Measurements from ENCODE around the gene VN1R5.
"Not testable (repeated sequence)": the region's sequence is repeated elsewhere in the genome, so short reads cannot be mapped to it uniquely, and the experiment has no call there.

VN1R5 gene

DNA sequence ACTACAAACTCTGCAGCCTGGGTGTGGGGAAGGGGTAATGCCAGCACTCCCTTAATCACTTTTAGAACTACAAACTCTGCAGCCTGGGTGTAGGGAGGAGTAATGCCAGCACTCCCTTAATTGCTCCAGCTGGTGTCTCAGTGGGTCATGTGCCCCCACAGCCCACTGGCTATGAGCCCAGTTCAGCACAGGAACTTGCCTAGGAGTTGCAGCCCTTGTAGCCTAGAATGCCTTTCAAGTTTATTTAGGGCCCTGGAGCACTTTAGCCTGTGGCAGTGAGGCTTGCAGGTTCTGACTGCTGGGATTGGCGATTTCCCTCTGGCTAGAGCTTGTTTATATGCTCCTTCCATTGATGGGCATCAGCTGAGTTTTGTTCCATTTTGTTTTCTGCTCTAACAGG lies 17.1 kb downstream of the VN1R5 start:
- no peak for DNase-seq (ENCODE audit: low spot score)

DNA sequence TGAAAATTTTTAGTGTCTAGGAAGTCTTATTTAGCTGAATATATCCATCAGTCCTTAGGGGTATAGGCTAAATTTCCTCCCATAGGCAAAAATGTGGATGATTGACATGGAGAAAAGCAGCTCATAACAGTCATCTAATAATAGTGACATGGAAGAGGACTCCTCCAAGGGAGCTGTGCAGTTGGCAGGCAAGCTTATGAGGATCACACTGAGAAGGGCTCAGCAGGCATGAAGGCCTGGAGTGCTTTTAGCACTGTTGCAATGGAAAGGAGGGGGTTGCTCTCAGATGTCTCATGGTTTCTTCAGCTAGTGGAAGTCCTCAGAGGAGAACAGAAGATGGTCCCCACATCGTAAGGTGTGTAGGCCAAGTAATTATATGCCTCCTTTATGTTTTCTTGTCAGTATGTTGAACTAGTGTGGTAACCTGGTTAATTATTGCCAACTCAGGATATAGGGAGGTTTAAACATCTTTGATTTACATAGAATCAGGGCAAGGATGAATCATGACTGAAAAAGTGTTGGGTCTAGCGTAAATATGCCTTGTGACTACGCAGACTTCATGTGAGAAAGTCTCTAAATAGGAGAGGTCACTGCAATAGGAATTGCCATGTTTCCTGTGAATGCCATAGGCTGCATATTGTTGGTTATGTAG lies 18.9 kb downstream of the VN1R5 start:
- DNase-seq (ENCODE audit: low spot score): no peak

DNA sequence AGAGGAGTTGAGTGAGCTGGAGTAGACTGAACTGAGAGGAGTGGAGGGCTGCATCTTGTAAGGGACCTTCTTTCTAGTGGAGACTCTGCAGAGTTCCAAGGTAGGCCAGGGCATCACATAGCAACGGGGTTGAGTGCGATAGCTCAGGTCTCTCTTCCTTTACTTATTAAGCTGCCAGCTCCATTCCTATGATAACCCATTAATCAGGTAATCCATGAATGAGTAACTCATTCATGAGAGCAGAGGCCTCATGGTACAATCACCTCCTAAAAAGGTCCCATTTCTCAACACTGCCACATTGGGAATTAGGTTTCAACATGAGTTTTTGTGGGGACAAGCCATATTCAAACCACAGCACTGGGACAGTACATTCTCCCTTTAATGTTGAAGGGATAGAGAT lies 21.3 kb downstream of the VN1R5 start:
- DNase-seq (ENCODE audit: low spot score): no peak

DNA sequence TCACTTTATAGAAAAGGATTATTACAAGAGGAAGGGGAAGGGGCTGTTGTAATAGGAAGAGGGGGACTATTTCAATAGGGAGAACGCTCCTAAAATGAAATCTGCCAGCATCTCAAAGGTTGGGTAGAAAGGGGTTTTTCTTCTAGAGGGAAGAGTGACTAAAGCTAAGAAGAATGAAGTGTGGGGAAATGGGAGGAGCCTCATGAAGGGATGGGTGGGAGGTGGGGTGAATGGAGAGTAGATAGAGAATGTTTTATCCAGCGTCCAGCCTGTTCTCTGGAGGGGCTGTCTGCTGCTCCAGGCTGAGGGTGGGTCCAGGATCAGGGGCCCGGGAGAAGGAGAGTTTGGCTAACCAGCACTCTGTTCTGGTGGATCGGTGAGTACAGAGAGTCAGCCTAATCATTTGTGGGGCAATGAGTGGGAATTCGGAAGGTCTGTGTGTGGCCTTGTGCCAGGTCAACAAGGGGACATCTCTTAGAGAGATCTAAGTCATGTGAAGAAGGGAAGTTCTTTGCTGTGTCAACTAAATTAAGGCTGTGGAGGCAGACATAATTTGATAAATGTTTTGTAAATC lies 25.2 kb downstream of the VN1R5 start:
- no peak for DNase-seq (ENCODE audit: low spot score)

DNA sequence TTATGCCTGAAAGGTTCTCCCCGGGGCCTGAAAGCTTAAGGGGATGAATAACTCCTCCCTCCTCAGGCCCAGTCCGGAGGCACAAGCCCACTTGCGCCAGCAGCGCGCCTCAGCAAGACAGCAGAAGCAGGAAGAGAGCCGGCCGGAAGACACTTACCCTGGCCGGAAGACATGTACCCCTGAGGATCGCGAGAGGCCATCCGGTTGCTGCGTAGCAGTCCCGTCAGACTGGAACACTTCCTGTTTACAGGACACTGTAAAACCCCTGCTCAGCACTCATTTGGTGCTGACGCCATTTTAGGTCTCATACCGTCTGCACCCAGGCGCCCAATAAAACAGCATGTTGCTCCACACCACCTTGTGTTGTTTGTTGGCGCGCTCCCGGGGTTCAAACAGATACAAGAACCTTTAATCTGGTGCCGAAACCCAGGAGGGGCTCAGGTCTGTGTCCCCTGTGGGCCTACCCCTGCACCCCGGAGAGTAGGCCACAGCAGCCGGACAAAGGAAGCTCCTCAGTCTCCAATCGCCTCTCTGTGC lies 30.3 kb downstream of the VN1R5 start:
- DNase-seq (ENCODE audit: low spot score): no peak

GRCh38 chr1:247287460-247287859 lies 31.6 kb downstream of the VN1R5 start:
- no peak for DNase-seq (ENCODE audit: low spot score)

GRCh38 chr1:247288341-247288740 lies 32.5 kb downstream of the VN1R5 start:
- DNase-seq (ENCODE audit: low spot score): no peak

- not testable (repeated sequence) for DNase-seq (ENCODE audit: low spot score)
Observed at GRCh38 chr1:247289274-247289892, 33.5 kb downstream of the VN1R5 start.

- no peak for DNase-seq (ENCODE audit: low spot score)
Observed at GRCh38 chr1:247290576-247290975, 34.7 kb downstream of the VN1R5 start.

DNA sequence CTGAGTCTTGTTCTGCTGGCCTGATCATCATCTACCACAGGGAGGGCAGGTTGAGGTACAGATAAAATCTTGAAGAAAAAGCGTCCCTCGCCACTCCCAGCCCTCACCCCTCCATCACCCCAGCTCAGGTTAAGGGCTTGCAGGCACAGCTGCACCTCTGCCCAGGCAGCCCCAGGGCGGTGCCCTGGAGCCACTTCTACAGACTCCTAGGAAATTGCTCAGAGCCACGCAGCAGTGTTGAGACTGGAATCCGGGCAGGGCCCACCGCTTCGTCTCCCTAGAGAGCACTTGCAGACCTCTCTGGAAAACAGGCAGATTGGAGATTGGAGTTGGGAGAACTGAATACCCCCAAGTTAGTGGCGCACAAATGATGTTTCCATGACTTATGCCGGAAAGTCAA lies 35.3 kb downstream of the VN1R5 start:
- DNase-seq (ENCODE audit: low spot score): no peak

- no peak for DNase-seq (ENCODE audit: low spot score)
Observed at GRCh38 chr1:247291833-247292561, 36.1 kb downstream of the VN1R5 start.

- DNase-seq (ENCODE audit: low spot score): no peak
Observed at GRCh38 chr1:247293047-247293446, 37.2 kb downstream of the VN1R5 start.

DNA sequence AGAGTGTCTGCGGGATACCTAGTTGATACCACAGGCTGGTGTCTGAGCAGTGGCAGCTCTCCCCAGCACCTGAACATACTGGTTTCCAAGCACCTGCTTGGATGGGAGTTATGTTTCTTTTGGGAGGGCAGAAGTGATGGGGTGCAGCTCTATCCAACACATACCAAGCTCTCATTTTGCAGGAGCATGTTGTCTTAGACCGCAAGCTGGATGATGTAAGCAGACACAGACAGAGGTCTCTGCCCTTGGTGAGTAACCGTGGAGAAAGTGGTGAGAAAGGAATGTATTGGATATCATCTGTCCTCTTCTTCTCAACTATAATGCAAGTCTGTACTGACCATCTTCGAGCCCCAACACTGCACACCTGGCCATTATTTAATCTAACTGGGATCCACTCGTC lies 38.4 kb downstream of the VN1R5 start:
- no peak for DNase-seq (ENCODE audit: low spot score)

GRCh38 chr1:247295274-247295684 lies 39.4 kb downstream of the VN1R5 start:
- DNase-seq (ENCODE audit: low spot score): no peak

- DNase-seq (ENCODE audit: low spot score): no peak
Observed at GRCh38 chr1:247295746-247296145, 39.9 kb downstream of the VN1R5 start.

GRCh38 chr1:247296599-247297180 lies 40.8 kb downstream of the VN1R5 start:
- DNase-seq (ENCODE audit: low spot score): no peak

DNA sequence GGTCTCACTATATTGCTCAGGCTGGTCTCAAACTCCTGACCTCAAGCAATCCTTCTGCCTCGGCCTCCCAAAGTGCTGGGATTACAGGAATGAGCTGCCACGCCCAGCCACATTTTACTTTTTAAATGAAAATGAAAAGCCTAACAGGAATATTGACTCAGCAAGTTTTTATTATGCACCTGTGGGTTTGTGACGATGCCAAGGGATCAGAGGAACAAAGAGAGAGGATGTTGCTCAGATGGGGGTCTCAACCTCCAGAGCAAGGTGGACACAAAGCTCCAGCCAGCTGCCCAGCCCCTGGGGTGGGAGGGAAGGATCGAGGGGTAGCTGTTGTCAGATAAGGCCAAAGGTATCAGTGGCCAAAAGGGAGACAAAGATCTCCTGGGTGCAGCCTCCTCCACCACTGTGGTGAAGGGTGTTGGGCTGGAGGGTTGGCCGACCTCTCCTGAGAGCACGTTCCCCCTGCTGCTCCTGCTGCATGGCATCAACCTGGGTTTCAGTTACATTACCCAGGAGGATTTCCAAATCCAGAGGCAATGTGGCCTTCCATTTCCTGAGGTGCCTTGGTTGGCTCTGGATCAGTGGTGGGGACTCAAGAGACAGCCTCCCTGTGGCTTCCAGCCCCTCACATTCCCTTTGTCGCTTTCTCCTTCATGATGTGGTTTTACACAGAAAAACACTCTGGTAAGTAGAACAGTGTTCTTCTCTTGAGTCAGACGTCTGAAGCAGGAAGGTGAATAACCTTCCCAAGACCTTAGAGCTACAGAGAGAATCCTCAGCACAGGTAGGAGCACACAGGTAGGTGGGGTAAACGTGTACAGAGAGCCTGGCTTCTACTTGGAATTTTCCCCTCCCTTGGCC lies 41.6 kb downstream of the VN1R5 start:
- DNase-seq (ENCODE audit: low spot score): no peak

DNA sequence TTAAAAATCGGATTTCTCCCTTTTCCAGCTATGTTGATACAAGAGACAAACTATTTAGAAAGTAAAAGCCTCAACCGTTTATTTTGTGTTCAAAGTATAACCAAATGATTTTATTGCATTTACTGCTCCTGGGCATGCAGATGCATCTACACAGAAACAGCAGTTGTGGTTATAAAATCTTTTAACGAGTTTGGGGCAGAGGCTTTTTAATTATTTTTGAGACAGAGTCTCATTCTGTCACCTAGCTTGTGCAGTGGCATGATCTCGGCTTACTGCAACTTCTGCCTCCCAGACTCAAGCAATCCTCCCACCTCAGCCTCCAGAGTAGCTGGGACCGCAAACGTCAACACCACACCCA lies 42.2 kb downstream of the VN1R5 start:
- no peak for DNase-seq (ENCODE audit: low spot score)

DNA sequence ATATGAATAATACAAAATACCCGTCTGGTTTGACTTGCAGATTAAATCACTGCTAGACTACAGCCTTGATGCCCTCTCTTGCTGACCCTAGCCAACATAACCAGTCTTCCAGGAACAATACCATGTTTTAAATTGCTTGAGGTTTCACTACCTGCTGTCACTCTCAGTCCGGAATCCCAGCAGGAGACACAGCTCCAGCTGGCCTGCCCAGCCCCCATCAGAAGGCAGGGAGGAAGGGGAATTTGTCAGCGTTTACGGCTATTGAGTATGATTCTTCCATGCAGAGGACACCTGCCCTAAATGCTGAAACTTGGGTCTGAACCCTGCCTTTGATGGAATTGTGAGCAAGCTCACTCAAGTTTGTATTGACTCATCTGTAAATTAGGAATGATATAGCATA lies 42.8 kb downstream of the VN1R5 start:
- DNase-seq (ENCODE audit: low spot score): no peak

DNA sequence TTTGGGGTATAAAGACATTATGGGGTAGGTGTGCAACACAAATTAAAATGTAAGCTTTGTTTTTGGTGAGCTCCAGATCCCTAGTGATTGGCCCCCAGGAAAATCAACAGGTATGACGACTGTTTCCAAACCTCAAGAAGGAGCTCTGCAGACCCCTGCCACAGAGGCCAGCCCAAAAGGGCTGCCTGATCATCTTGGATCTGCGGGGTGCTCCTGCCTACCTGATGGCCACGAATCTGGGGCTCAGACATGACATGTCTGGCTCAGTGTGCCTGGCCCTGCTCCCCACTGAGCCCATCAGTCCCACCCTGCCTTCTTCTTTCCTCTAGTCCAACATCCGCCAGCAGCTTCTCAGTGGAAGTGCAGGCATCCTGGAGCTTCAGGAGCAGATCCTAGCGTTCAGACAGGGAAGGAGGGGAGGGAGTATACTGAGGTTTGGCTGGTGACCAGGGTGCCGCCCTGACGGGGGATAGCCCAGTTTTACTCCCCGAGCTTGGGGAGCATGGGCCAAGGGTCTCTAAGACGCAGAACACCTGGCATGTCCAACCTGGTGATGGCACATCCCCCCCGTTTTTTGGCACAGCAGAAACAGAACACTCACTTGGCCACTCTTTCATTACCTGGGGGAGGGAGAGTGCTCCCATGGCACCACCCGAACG lies 44.0 kb downstream of the VN1R5 start:
- no peak for DNase-seq (ENCODE audit: low spot score)

Measured in hematopoietic multipotent progenitor cell treated with erythropoietin and hydrocortisone succinate and interleukin-3 and kit ligand, for 17 days (in vitro differentiated cells).